AG04450 (cell line): ENCODE measurements around the gene COG5. TPM values are rescaled to one million over a fixed set of nuclear protein-coding genes. Genes with fewer than 3 reads are reported as not detected.
A peak's percentile ranks its signal among the peaks of the same experiment; 100 is the strongest.

Source experiments
- CTCF ChIA-PET: fragments of 300-600, 350-600 bp; formaldehyde crosslinking; extraction: SDS; loops from one replicate; lab custom pipeline; 2022; ENCODE audit warnings: antibody characterized with exemption, inconsistent platforms; lab: Charles Lee
- POLR2A ChIA-PET: fragments of 350-600 bp; formaldehyde crosslinking; extraction: SDS; loops from one replicate; lab custom pipeline; 2021; ENCODE audit warnings: antibody characterized with exemption, inconsistent platforms; lab: Yijun Ruan, JAX
- DNase-seq: peaks from one replicate; pipeline ENCODE4 v3.0.0-alpha.2; 2011; ENCODE audit warnings: low read depth, low spot score
- H3K27ac ChIP-seq: one replicate; pipeline ENCODE4 v1.5.1; 2012; ENCODE audit warnings: low read depth, low read length, control low read depth
- H3K27me3 ChIP-seq: one replicate; pipeline ENCODE4 v1.6.0; 2012; ENCODE audit warnings: low read length; ENCODE audit not compliant: control insufficient read depth, insufficient read depth
- H3K4me3 ChIP-seq: 2 replicates; pipeline ENCODE4 v1.5.1; 2011; ENCODE audit warnings: mild to moderate bottlenecking, low read depth, low read length, control low read depth
- H3K9me3 ChIP-seq: 2 replicates; pipeline ENCODE4 v1.5.1; 2012; ENCODE audit warnings: low read length; ENCODE audit not compliant: control insufficient read depth, insufficient read depth
- polyA plus RNA-seq: library from polyadenylated mRNA; depleted of rRNA; stranded (reverse); fragments of >200 nt; gene quantifications from 2 replicates; pipeline ENCODE4 v1.2.3, GENCODE V29; 2011
- TF ChIP-seq, protein P1 (sequence below): IDR thresholded peaks from 2 replicates; pipeline ENCODE4 v1.5.1; 2011; ENCODE audit warnings: low read depth, low read length, control low read depth, inconsistent platforms

The COG5 gene
- polyA plus RNA-seq, 1 experiment = 55.2 TPM

DNA sequence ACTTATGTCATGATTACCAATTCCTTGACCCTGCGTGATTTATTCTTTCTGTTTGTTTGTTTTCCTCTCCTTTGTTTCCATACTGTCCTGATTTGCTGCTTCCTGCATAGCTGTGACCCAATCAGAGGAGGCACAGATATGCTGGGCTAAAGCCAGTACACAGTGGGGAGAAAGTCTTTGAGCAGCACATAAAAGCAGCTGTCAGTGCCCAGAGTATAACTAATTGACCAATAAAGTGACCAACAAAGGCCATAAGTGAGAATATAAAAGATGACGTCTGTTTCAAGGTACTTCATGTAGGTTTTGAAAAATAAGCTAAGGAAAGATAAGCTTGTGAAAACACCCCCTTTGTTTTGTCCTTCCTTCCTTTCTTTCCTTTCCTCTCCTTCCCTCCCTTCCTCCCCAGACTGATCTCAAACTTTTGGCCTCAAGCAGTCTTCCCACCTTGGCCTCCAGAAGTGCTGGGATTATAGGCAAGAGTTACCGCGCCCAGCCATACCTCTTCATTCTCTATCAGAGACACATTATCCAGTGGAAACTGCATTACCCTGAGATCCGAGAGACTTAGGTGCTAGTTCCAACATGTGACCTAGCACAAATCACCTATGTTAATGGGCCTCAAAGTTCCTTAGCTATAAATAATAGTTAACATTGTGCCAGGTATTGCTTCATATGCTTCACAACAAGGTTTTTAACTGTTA, 33.3 kb upstream of the COG5 start:
- no peaks in the 10 kb centered on the region for H3K27me3 ChIP-seq
- CTCF ChIA-PET = interaction anchor here (1.1 kb wide), 1 partner anchor 134 kb away, joined by 3 read pairs; no protein-coding TSS in a partner anchor
- no peak overlapping the region for H3K27ac ChIP-seq
- POLR2A ChIA-PET = no interaction called here
- TF ChIP-seq, protein P1, sequence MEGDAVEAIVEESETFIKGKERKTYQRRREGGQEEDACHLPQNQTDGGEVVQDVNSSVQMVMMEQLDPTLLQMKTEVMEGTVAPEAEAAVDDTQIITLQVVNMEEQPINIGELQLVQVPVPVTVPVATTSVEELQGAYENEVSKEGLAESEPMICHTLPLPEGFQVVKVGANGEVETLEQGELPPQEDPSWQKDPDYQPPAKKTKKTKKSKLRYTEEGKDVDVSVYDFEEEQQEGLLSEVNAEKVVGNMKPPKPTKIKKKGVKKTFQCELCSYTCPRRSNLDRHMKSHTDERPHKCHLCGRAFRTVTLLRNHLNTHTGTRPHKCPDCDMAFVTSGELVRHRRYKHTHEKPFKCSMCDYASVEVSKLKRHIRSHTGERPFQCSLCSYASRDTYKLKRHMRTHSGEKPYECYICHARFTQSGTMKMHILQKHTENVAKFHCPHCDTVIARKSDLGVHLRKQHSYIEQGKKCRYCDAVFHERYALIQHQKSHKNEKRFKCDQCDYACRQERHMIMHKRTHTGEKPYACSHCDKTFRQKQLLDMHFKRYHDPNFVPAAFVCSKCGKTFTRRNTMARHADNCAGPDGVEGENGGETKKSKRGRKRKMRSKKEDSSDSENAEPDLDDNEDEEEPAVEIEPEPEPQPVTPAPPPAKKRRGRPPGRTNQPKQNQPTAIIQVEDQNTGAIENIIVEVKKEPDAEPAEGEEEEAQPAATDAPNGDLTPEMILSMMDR = no peak
- DNase-seq = no peak
- no peak overlapping the region for H3K4me3 ChIP-seq
- no peaks in the 10 kb centered on the region for H3K9me3 ChIP-seq

DNA sequence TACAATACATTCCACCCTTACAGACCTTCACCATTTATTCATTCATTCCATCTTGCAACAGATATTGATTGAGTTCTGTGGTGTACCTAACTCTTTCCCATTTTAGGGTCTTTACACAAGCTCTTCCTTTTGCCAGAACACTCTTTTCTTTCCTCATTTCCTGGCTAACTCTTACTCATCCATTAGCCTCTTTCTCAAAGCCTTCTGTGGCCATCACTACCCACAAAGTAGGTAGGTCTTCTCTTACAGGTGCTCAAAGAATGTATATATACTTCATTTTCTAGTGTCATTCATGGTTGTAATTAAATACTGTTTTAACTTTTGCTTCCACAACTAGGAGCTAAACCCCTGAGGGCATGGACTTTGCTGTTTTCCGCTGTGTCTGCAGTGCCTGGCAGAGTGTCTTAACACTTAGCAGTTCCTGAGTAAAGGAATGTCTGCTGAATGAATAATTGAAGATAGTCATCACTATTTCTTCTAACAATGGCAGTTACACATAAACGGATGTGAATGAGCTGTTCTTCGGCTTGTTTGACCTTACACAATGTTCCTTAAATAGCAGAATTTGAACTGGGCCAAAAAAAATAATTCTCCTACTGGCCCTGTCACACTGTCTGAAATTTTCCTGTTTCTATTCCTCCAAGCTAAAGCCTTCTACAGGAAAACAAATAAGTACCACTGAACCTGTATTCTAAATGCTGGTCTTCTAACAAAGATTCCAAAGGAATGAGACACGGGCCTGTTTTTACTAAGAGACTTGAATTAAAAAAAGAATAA, 31.4 kb upstream of the COG5 start:
- H3K9me3 ChIP-seq = no peaks in the 10 kb centered on the region
- TF ChIP-seq, protein P1 = no peak
- DNase-seq = peak; percentile 59
- H3K4me3 ChIP-seq = no peak overlapping the region
- ChIA-PET CTCF (no interaction called here), POLR2A (interaction anchor here (0.5 to 1.3 kb wide), 2 partner anchors 97 to 426 kb away, joined by 3 to 5 read pairs; no protein-coding TSS in a partner anchor)
- no peaks in the 10 kb centered on the region for H3K27me3 ChIP-seq
- peak overlapping the region; percentile 60 for H3K27ac ChIP-seq

DNA sequence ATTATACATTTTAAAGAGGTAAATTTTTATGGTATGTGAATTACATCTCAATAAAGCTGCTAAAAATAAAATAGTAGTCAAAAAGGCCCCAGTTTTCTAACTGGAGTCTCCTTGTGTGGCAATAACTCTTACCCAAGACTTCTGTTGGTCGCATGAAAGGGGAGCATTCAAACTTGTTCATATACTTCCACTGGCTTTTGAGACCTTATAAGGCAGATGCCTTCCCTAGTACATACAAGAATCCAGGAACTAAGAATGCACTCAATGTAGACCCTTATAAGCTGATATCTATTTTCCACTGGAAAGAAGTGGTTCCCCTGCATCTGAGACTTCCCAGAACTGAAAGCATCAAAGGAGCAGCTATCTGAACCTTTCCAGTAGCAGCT, 29.3 kb upstream of the COG5 start:
- CTCF ChIA-PET = no interaction called here

DNA sequence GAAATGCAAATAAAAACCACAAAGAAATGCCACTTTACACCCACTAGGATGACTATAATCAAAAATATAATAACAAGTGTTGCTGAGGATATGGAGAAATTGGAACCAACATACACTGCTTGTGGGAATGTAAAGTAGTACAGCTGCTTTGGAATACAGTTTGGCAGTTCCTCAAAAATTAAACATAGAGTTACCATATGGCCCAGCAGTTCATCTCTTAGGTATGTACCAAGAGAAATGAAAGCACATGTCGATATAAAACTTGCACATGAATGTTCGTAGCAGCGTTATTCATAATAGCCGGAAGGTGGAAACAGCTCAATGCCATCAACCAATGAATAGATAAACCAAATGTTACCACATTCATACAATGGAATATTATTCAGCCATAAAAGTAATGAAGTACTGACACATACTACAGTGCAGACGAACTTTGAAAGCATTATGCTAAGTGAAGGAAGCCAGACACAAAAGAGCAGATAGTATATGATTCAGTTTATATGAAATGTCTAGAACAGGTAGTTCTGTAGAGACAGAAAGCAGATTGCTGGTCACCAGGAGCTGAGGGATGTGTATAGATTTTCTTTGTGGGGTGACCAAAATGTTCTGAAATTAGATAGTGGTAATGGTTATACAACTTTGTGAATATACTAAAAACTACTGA, 28.8 kb upstream of the COG5 start:
- H3K27ac ChIP-seq = no peak overlapping the region
- DNase-seq = peak; percentile 63

More for the DNA sequence above, 29.3 kb upstream of the COG5 start:
- TF ChIP-seq, protein P1 = no peak
- DNase-seq = no peak
- POLR2A ChIA-PET = interaction anchor here (0.9 kb wide), 1 partner anchor 13 kb away, joined by 3 read pairs; the partner anchor contains the start of gene BCAP29
- Histone ChIP-seq H3K27me3 (no peaks in the 10 kb centered on the region), H3K4me3 (no peak overlapping the region), H3K9me3 (no peaks in the 10 kb centered on the region), H3K27ac (no peak overlapping the region)

More for the DNA sequence above, 28.8 kb upstream of the COG5 start:
- CTCF ChIA-PET = no interaction called here
- TF ChIP-seq, protein P1 = no peak
- no peaks in the 10 kb centered on the region for H3K9me3 ChIP-seq
- H3K4me3 ChIP-seq = no peak overlapping the region
- POLR2A ChIA-PET = interaction anchor here (0.9 kb wide), 1 partner anchor 12 kb away, joined by 3 read pairs; the partner anchor contains the start of gene BCAP29
- H3K27me3 ChIP-seq = no peaks in the 10 kb centered on the region
